Esophagus muscularis mucosa (tissue), 4 donors: Measurements from ENCODE around the gene SPIN1. TPM values are rescaled to one million over a fixed set of nuclear protein-coding genes. Genes with fewer than 3 reads are reported as not detected.

Experiments
- DNase-seq: peaks from one replicate; pipeline ENCODE4 v3.0.0-alpha.2; 2017; ENCODE audit errors: extremely low spot score
- H3K27ac ChIP-seq, 4 donors: fragments of 200-600 bp; sonication (generic); replicated peaks in 1 of 4; 1 replicate in 3 of 4; 2 replicates in 1 of 4; pipeline ENCODE4 v1.5.1; 2016 to 2019; ENCODE audit warnings: mild to moderate bottlenecking in 1 of 4
- H3K27me3 ChIP-seq, 4 donors: fragments of 200-600 bp; sonication (generic); one replicate each; pipeline versions ENCODE4 v1.5.1 to v1.6.0; 2016 to 2019
- H3K36me3 ChIP-seq, 4 donors: fragments of 200-600 bp; sonication (generic); one replicate each; pipeline ENCODE4 v1.5.1; 2016 to 2019
- H3K4me1 ChIP-seq, 4 donors: fragments of 200-600 bp; sonication (generic); one replicate each; pipeline ENCODE4 v1.5.1; 2016 to 2019
- H3K4me3 ChIP-seq, 4 donors: fragments of 200-600 bp; sonication (generic); 1 replicate in 2 of 4; 2 replicates in 2 of 4; pipeline ENCODE4 v1.5.1; 2016 to 2019; ENCODE audit warnings: mild to moderate bottlenecking in 4 of 4, moderate library complexity in 1 of 4
- H3K9me3 ChIP-seq, 4 donors: fragments of 200-600 bp; sonication (generic); 1 replicate in 3 of 4; 2 replicates in 1 of 4; pipeline ENCODE4 v1.5.1; 2016 to 2019
- EP300 ChIP-seq: sonication (generic); formaldehyde crosslinking; IDR thresholded peaks from one replicate; pipeline ENCODE4 v1.6.1; 2017; ENCODE audit warnings: antibody characterized with exemption
- POLR2A ChIP-seq: fragments of 450-650 bp; IDR thresholded peaks from one replicate; pipeline ENCODE4 v1.6.1; 2017; ENCODE audit warnings: antibody characterized with exemption, moderate library complexity, mild to moderate bottlenecking, low read depth
- POLR2AphosphoS5 ChIP-seq, 2 donors: sonication (generic); formaldehyde crosslinking; IDR thresholded peaks; one replicate each; pipeline ENCODE4 v1.6.1; 2017; ENCODE audit warnings: antibody characterized with exemption in 2 of 2
- WGBS: methylation state at CpG from one replicate; pipeline ENCODE4 v1.1.5; 2018; 5-methylcytosine and 5-hydroxymethylcytosine counted together
- intact Hi-C: fragments of 100-400 bp; cut with DNase I; formaldehyde crosslinking; loops from one replicate; pipeline ENCODE4 v1.15.1; 2023
- total RNA-seq, 4 donors: library from RNA; depleted of rRNA; stranded (reverse); fragments of >200 nt; gene quantifications; one replicate each; pipeline versions ENCODE4 v1.1.0 to v1.2.1, GENCODE V29; 2016
- TF ChIP-seq, protein P1 (sequence below), 3 experiments: fragments of 200-600 bp in 2 of 3; fragments of 450-650 bp in 1 of 3; sonication (generic) in 2 of 3; IDR thresholded peaks; one replicate each; pipeline ENCODE4 v1.5.1; 2017 to 2019; ENCODE audit warnings: antibody characterized with exemption in 3 of 3, mild to moderate bottlenecking in 2 of 3, moderate library complexity in 1 of 3

Gene SPIN1
- total RNA-seq, 4 donors from 2014 or later = 68.5 to 100 (median 81.5) TPM

DNA sequence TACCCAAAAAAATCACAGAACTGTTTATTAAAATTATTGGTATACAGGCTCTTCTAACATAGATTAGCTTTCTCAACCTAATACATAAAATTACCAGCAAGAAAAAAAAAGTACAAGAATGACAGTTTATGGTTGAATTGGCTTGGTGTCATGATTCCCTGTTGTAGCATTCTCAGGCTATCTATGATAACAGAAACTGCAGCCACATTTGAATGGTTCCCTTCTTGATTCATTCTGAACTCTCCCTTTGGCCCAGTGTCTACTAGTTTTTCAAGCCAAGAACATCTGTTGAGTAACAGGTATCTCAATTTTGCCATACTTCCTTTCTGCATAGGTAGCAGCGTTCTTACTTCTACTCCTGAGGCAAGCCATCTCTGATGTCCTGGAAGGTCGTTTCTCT lies 3.0 kb downstream of the SPIN1 start:
- Histone ChIP-seq H3K27ac (peak overlapping the region in 1 of 4 donors; percentile 28), H3K4me3 (no peak overlapping the region), H3K27me3 (no peaks in the 10 kb centered on the region), H3K9me3 (no peaks in the 10 kb centered on the region), H3K36me3 (no peaks in the 10 kb centered on the region), H3K4me1 (peaks cover 20 to 66% (median 58%) of the 10 kb centered on the region in 4 donors)
- intact Hi-C loops = loop anchor here (5.0 kb wide), 1 partner anchor 186 kb away; no protein-coding TSS in a partner anchor
- no peak for DNase-seq
- WGBS = 71% methylated on average over 2 of the region's 2 CpGs
- no peak for TF ChIP-seq EP300
- TF ChIP-seq POLR2AphosphoS5 (IDR thresholded peaks at IDR 0.05) = no peak
- TF ChIP-seq, protein P1, sequence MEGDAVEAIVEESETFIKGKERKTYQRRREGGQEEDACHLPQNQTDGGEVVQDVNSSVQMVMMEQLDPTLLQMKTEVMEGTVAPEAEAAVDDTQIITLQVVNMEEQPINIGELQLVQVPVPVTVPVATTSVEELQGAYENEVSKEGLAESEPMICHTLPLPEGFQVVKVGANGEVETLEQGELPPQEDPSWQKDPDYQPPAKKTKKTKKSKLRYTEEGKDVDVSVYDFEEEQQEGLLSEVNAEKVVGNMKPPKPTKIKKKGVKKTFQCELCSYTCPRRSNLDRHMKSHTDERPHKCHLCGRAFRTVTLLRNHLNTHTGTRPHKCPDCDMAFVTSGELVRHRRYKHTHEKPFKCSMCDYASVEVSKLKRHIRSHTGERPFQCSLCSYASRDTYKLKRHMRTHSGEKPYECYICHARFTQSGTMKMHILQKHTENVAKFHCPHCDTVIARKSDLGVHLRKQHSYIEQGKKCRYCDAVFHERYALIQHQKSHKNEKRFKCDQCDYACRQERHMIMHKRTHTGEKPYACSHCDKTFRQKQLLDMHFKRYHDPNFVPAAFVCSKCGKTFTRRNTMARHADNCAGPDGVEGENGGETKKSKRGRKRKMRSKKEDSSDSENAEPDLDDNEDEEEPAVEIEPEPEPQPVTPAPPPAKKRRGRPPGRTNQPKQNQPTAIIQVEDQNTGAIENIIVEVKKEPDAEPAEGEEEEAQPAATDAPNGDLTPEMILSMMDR (IDR thresholded peaks at IDR 0.05) = no peak
- TF ChIP-seq POLR2A = no peak

DNA sequence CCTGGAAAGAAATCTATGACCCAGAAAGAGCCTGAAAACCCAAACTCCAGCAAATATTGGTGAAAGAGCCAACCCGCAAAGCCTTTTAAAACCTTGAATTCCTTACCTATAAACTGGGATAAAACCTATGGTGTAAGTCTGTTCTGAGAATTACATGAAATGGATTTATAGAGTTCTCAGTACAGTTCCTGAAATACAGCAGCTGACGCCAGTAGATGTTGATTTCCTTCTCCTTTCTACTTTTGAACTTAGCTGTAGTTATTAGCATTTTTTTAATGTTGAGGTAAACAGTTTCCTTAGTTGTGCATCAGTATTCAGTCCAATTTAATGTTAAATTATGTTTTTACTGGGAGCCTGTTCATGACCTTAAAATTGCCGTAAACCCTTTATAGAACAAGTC lies 3.7 kb downstream of the SPIN1 start:
- no peak for TF ChIP-seq POLR2A
- no peak for TF ChIP-seq EP300
- TF ChIP-seq, protein P1 (IDR thresholded peaks at IDR 0.05) = no peak
- no peak for TF ChIP-seq POLR2AphosphoS5 (IDR thresholded peaks at IDR 0.05)
- intact Hi-C loops = loop anchor here (5.0 kb wide), 1 partner anchor 185 kb away; no protein-coding TSS in a partner anchor

DNA sequence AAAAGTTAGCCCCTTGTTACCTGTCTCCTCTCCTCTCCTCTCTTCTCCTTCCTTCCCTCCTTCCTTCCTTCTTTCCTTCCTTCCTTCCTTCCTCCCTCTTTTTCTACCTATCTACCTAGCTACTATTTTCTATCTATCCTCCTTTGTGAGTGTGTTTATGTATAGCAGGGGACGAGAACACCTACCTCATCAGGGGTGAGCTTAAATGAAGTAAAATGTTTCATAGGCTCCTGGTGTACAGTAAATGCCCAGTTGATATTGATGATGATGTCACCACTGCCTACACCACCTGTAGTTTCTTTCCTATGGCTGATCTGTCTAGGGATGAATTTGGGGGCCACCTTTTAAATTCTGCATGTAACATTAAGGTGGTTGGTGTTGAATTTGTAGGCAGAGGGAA lies 4.3 kb downstream of the SPIN1 start:
- H3K27ac ChIP-seq = peak overlapping the region in 1 of 4 donors; percentile 28
- H3K36me3 ChIP-seq = no peaks in the 10 kb centered on the region
- no peak overlapping the region for H3K4me3 ChIP-seq
- DNase-seq = no peak
- TF ChIP-seq POLR2A = no peak
- no peak for TF ChIP-seq POLR2AphosphoS5 (IDR thresholded peaks at IDR 0.05)
- TF ChIP-seq, protein P1 (IDR thresholded peaks at IDR 0.05) = no peak
- TF ChIP-seq EP300 = no peak
- H3K4me1 ChIP-seq = peaks cover 22 to 72% (median 63%) of the 10 kb centered on the region in 4 donors
- 42% methylated on average over 1 of the region's 1 CpG for WGBS
- intact Hi-C loops = loop anchor here (5.0 kb wide), 1 partner anchor 185 kb away; no protein-coding TSS in a partner anchor
- no peaks in the 10 kb centered on the region for H3K27me3 ChIP-seq
- H3K9me3 ChIP-seq = no peaks in the 10 kb centered on the region

More for the DNA sequence above, 3.7 kb downstream of the SPIN1 start:
- Histone ChIP-seq H3K27me3 (no peaks in the 10 kb centered on the region), H3K27ac (peak overlapping the region in 1 of 4 donors; percentile 28), H3K4me3 (no peak overlapping the region), H3K4me1 (peaks cover 21 to 72% (median 63%) of the 10 kb centered on the region in 4 donors), H3K36me3 (no peaks in the 10 kb centered on the region), H3K9me3 (no peaks in the 10 kb centered on the region)
- WGBS = 79% methylated on average over 3 of the region's 3 CpGs
- DNase-seq = no peak

DNA sequence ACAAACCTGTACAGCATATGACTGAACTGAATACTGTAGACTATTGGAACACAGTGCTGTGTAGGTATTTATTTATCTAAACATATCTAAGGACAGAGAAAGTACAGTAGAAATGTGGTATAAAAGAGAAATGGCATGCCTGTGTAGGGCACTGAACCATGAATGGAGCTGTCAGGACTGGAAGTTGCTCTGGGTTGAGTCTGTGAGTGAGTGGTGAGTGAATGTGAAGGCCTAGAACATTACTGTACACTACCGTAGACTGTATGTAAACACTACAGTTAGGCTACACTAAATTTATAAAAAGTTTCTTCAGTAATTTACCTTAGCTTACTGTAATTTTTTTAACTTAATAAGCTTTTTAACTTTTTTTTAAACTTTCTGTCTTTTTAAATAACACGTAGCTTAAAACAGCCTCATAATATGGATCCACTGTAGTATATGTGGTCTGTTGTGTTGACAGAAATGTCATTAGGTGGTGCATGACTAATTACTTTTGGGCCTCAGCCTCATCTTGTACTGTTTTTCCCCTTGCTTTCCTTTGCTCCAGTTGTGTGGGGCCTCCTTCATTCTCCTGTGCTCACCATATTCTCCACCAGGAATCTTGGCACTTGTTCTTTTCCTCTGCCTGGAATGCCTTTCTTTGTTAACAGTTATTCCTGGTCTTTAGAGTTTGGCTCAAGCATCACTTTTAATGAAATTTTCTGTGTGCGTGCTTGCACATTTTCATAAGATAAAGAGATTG lies 8.8 kb downstream of the SPIN1 start:
- DNase-seq = no peak
- Histone ChIP-seq H3K27me3 (no peaks in the 10 kb centered on the region), H3K4me1 (peaks cover 19 to 83% (median 77%) of the 10 kb centered on the region in 4 donors), H3K9me3 (no peaks in the 10 kb centered on the region), H3K36me3 (no peaks in the 10 kb centered on the region), H3K4me3 (no peak overlapping the region), H3K27ac (peak overlapping the region in 2 of 4 donors; percentile 42)
- 49% methylated on average over 3 of the region's 3 CpGs for WGBS
- TF ChIP-seq, protein P1 (IDR thresholded peaks at IDR 0.05) = no peak
- TF ChIP-seq POLR2AphosphoS5 (IDR thresholded peaks at IDR 0.05) = no peak
- TF ChIP-seq EP300 = no peak
- no peak for TF ChIP-seq POLR2A
- intact Hi-C loops = no loop called here
